Activated naive CD4-positive, alpha-beta T cell (primary cell): ENCODE results near the gene MAPK8.

Source experiments
- DNase-seq, 4 experiments: peaks; one replicate each; lab custom pipeline; 2025; lab: John Stamatoyannopoulos, UW

Gene MAPK8

GRCh38 chr10:48449501-48450232 lies 143.2 kb downstream of the MAPK8 start:
- DNase-seq: no peak

GRCh38 chr10:48450233-48450740 lies 143.8 kb downstream of the MAPK8 start:
- DNase-seq: no peak

- no peak for DNase-seq
These were observed 144.4 kb downstream of the MAPK8 start for GRCh38 chr10:48450741-48451466.

GRCh38 chr10:48451969-48452878 lies 145.7 kb downstream of the MAPK8 start:
- DNase-seq: no peak

GRCh38 chr10:48452879-48453412 lies 146.5 kb downstream of the MAPK8 start:
- no peak for DNase-seq

- no peak for DNase-seq
These were observed 147.2 kb downstream of the MAPK8 start for GRCh38 chr10:48453451-48454301.

- no peak for DNase-seq
These were observed 148.0 kb downstream of the MAPK8 start for GRCh38 chr10:48454302-48455054.

- DNase-seq: no peak
These were observed 148.5 kb downstream of the MAPK8 start for GRCh38 chr10:48455055-48455391.

GRCh38 chr10:48455392-48456151 lies 149.1 kb downstream of the MAPK8 start:
- no peak for DNase-seq

GRCh38 chr10:48456361-48456804 lies 149.9 kb downstream of the MAPK8 start:
- no peak for DNase-seq

GRCh38 chr10:48456808-48457761 lies 150.6 kb downstream of the MAPK8 start:
- no peak for DNase-seq

GRCh38 chr10:48457949-48458661 lies 151.6 kb downstream of the MAPK8 start:
- DNase-seq: no peak

- DNase-seq: no peak
These were observed 152.2 kb downstream of the MAPK8 start for GRCh38 chr10:48458662-48459048.

- no peak for DNase-seq
These were observed 153.0 kb downstream of the MAPK8 start for GRCh38 chr10:48459270-48460150.

GRCh38 chr10:48460182-48460581 lies 153.7 kb downstream of the MAPK8 start:
- DNase-seq: no peak

- DNase-seq: no peak
These were observed 155.4 kb downstream of the MAPK8 start for GRCh38 chr10:48461623-48462481.
